RWPE2 (cell line): ENCODE data around the gene EPB41L4A.

Experiments
- ATAC-seq: fragments of 200-7000 bp; cut with Tn5 transposase; 3 replicates; pipeline ENCODE4 v1.9.1; 2021; ENCODE audit warnings: low read depth
- DNase-seq: peaks from one replicate; pipeline ENCODE4 v3.0.0-alpha.2; 2020; ENCODE audit warnings: low spot score
- H3K27ac ChIP-seq: fragments of 450-650 bp; 2 replicates; pipeline ENCODE4 v1.5.1; 2017; ENCODE audit warnings: mild to moderate bottlenecking; ENCODE audit not compliant: poor library complexity, severe bottlenecking
- H3K27me3 ChIP-seq: fragments of 250-450 bp; sonication (Bioruptor Pico); 2 replicates; pipeline ENCODE4 v1.5.1; 2021; ENCODE audit warnings: mild to moderate bottlenecking, moderate library complexity; ENCODE audit not compliant: insufficient read depth, poor library complexity, severe bottlenecking
- H3K36me3 ChIP-seq: fragments of 250-450 bp; sonication (Bioruptor Pico); 2 replicates; pipeline ENCODE4 v1.5.1; 2020; ENCODE audit warnings: low read depth, mild to moderate bottlenecking, moderate library complexity
- H3K4me1 ChIP-seq: fragments of 250-450 bp; sonication (Bioruptor Pico); 2 replicates; pipeline ENCODE4 v1.5.1; 2021; ENCODE audit warnings: mild to moderate bottlenecking, moderate library complexity; ENCODE audit not compliant: insufficient read depth, poor library complexity, severe bottlenecking
- H3K4me3 ChIP-seq: fragments of 250-450 bp; sonication (Bioruptor Pico); 2 replicates; pipeline ENCODE4 v1.5.1; 2021; ENCODE audit warnings: mild to moderate bottlenecking, moderate library complexity; ENCODE audit not compliant: severe bottlenecking
- H3K9me3 ChIP-seq: fragments of 250-450 bp; sonication (Bioruptor Pico); 2 replicates; pipeline ENCODE4 v1.5.1; 2021; ENCODE audit warnings: mild to moderate bottlenecking, moderate library complexity; ENCODE audit not compliant: severe bottlenecking
- CTCF ChIP-seq: fragments of 450-650 bp; IDR thresholded peaks from one replicate; pipeline ENCODE4 v1.5.1; 2017; ENCODE audit warnings: mild to moderate bottlenecking, moderate library complexity; ENCODE audit not compliant: poor library complexity, severe bottlenecking

EPB41L4A gene

GRCh38 chr5:112196584-112196983, 222.5 kb downstream of the EPB41L4A start:
- DNase-seq (no peak), ATAC-seq (no peak)
- Histone ChIP-seq H3K4me1 (no peaks in the 10 kb centered on the region), H3K27ac (no peak overlapping the region), H3K27me3 (no peaks in the 10 kb centered on the region), H3K4me3 (no peak overlapping the region), H3K36me3 (no peaks in the 10 kb centered on the region), H3K9me3 (no peaks in the 10 kb centered on the region)
- TF ChIP-seq CTCF = no peak

- TF ChIP-seq CTCF = no peak
- Histone ChIP-seq H3K4me3 (no peak overlapping the region), H3K27ac (no peak overlapping the region), H3K9me3 (no peaks in the 10 kb centered on the region), H3K36me3 (no peaks in the 10 kb centered on the region), H3K27me3 (no peaks in the 10 kb centered on the region), H3K4me1 (no peaks in the 10 kb centered on the region)
- no peak for DNase-seq
- no peak for ATAC-seq
Measured at GRCh38 chr5:112195924-112196323, 223.2 kb downstream of the EPB41L4A start.

- no peaks in the 10 kb centered on the region for H3K4me1 ChIP-seq
- ATAC-seq (no peak), DNase-seq (no peak)
- no peak overlapping the region for H3K27ac ChIP-seq
- no peaks in the 10 kb centered on the region for H3K36me3 ChIP-seq
- TF ChIP-seq CTCF = no peak
- H3K9me3 ChIP-seq = no peaks in the 10 kb centered on the region
- no peaks in the 10 kb centered on the region for H3K27me3 ChIP-seq
- no peak overlapping the region for H3K4me3 ChIP-seq
Measured at GRCh38 chr5:112192866-112193265, 226.2 kb downstream of the EPB41L4A start.

- H3K4me1 ChIP-seq = no peaks in the 10 kb centered on the region
- H3K36me3 ChIP-seq = no peaks in the 10 kb centered on the region
- ATAC-seq (0 out of 3 replicates have a peak, but pooled peaks have one; percentile 12), DNase-seq (no peak)
- no peak for TF ChIP-seq CTCF
- no peak overlapping the region for H3K27ac ChIP-seq
- H3K9me3 ChIP-seq = no peaks in the 10 kb centered on the region
- no peak overlapping the region for H3K4me3 ChIP-seq
- no peaks in the 10 kb centered on the region for H3K27me3 ChIP-seq
Measured at GRCh38 chr5:112192072-112192471, 227.0 kb downstream of the EPB41L4A start.

- ATAC-seq (no peak), DNase-seq (no peak)
- no peaks in the 10 kb centered on the region for H3K36me3 ChIP-seq
- H3K4me3 ChIP-seq = no peak overlapping the region
- no peaks in the 10 kb centered on the region for H3K27me3 ChIP-seq
- H3K27ac ChIP-seq = no peak overlapping the region
- no peaks in the 10 kb centered on the region for H3K4me1 ChIP-seq
- TF ChIP-seq CTCF = no peak
- no peaks in the 10 kb centered on the region for H3K9me3 ChIP-seq
Measured at GRCh38 chr5:112189391-112189790, 229.7 kb downstream of the EPB41L4A start.
